K562 (cell line): ENCODE data around the gene C19orf67. TPM values are rescaled to one million over a fixed set of nuclear protein-coding genes. Genes with fewer than 3 reads are reported as not detected.

Experiments used
- ATAC-seq: fragments of 200-7000 bp; cut with Tn5 transposase; 3 replicates; pipeline ENCODE4 v1.9.1; 2020; ENCODE audit warnings: moderate library complexity
- BruUV-seq: library from RNA; stranded (reverse); fragments of 400-500 nt; replicated peaks from 2 replicates; lab custom pipeline; 2021; lab: Mats Ljungman, UMichigan
- CTCF ChIA-PET: fragments of 300-600 bp; formaldehyde crosslinking; extraction: SDS; loops from one replicate; lab custom pipeline; 2021; ENCODE audit warnings: low intra/inter-chr PET ratio; lab: Yijun Ruan, JAX
- POLR2A ChIA-PET: fragments of 300-600, 350-650 bp; sonication (Branson Sonifier 250); formaldehyde crosslinking; extraction: SDS; loops from one replicate; lab custom pipeline; 2021; ENCODE audit warnings: antibody characterized with exemption, inconsistent platforms; lab: Yijun Ruan, JAX
- DNase-seq, 4 experiments: peaks; one replicate each; pipeline versions ENCODE4 v3.0.0 to v3.0.0-alpha.2; 2011 to 2018; ENCODE audit warnings: low spot score in 3 of 4, mixed read lengths in 3 of 4; ENCODE audit errors: extremely low read depth in 1 of 4
- FAIRE-seq: peaks from 2 replicates; lab custom pipeline; 2011; peaks lifted over from hg19 to GRCh38; lab: Jason Lieb, UNC
- H2AFZ ChIP-seq: 2 replicates; pipeline ENCODE4 v1.6.0; 2011; ENCODE audit warnings: low read depth, low read length, control low read depth, inconsistent platforms
- H3K27ac ChIP-seq: fragments of 200-600 bp; 3 replicates; pipeline ENCODE4 v1.8.0; 2011; ENCODE audit warnings: low read depth, mild to moderate bottlenecking, control low read depth, inconsistent platforms, low read length, moderate library complexity, mixed read lengths; ENCODE audit errors: extremely low read depth
- H3K27me3 ChIP-seq, 2 experiments: fragments of 300-600 bp in 1 of 2; 2 replicates in 1 of 2; 3 replicates in 1 of 2; pipeline versions ENCODE4 v1.6.0 to v1.8.0; 2011; ENCODE audit warnings: inconsistent platforms in 2 of 2, low read length in 2 of 2, mild to moderate bottlenecking in 1 of 2, mixed read lengths in 1 of 2, moderate library complexity in 1 of 2; ENCODE audit not compliant: control insufficient read depth in 2 of 2, insufficient read depth in 2 of 2
- H3K36me3 ChIP-seq: fragments of 300-600 bp; 3 replicates; pipeline ENCODE4 v1.8.0; 2011; ENCODE audit warnings: mild to moderate bottlenecking, low read length, inconsistent platforms; ENCODE audit not compliant: control insufficient read depth, insufficient read depth
- H3K4me1 ChIP-seq, 2 experiments: fragments of 200-600 bp in 1 of 2; replicated peaks in 1 of 2; 2 replicates in 1 of 2; 3 replicates in 1 of 2; pipeline versions ENCODE4 v1.5.1 to v1.8.0; 2011; ENCODE audit warnings: inconsistent platforms in 2 of 2, low read length in 2 of 2, mild to moderate bottlenecking in 1 of 2, mixed read lengths in 1 of 2, moderate library complexity in 1 of 2; ENCODE audit not compliant: control insufficient read depth in 2 of 2, insufficient read depth in 2 of 2
- H3K4me2 ChIP-seq: 2 replicates; pipeline ENCODE4 v1.6.1; 2011; ENCODE audit warnings: low read length, control low read depth, inconsistent platforms, mixed read lengths; ENCODE audit not compliant: insufficient read depth
- H3K4me3 ChIP-seq: fragments of 200-600 bp; sonication (generic), shearing (Covaris generic); 2 replicates; pipeline ENCODE4 v1.5.1; 2016; ENCODE audit warnings: control low read depth, inconsistent platforms
- H3K79me2 ChIP-seq: fragments of 200-600 bp; 3 replicates; pipeline ENCODE4 v1.8.0; 2011; ENCODE audit warnings: low read length, inconsistent platforms; ENCODE audit not compliant: control insufficient read depth, insufficient read depth
- H3K9ac ChIP-seq, 2 experiments: 2 replicates each; pipeline versions ENCODE4 v1.6.0 to v1.6.1; 2011; ENCODE audit warnings: low read depth in 2 of 2, low read length in 2 of 2, control low read depth in 1 of 2, inconsistent platforms in 1 of 2, mild to moderate bottlenecking in 1 of 2, mixed read lengths in 1 of 2; ENCODE audit not compliant: insufficient read depth in 1 of 2
- H3K9me1 ChIP-seq: one replicate; pipeline ENCODE4 v1.6.0; 2011; ENCODE audit warnings: inconsistent platforms, mild to moderate bottlenecking, low read length, moderate library complexity; ENCODE audit not compliant: control insufficient read depth, insufficient read depth
- H3K9me3 ChIP-seq: replicated peaks from 2 replicates; pipeline ENCODE4 v1.5.1; 2011; ENCODE audit warnings: low read depth, low read length, inconsistent platforms; ENCODE audit not compliant: control insufficient read depth, insufficient read depth
- H4K20me1 ChIP-seq: replicated peaks from 2 replicates; pipeline ENCODE4 v1.6.1; 2011; ENCODE audit warnings: low read length, inconsistent platforms, mixed read lengths; ENCODE audit not compliant: control insufficient read depth, insufficient read depth
- ARID2 ChIP-seq: fragments of 450-650 bp; IDR thresholded peaks from 2 replicates; pipeline ENCODE4 v1.6.1; 2017; ENCODE audit warnings: antibody characterized with exemption, mild to moderate bottlenecking
- CHD4 ChIP-seq: fragments of 200-600 bp; sonication (generic); IDR thresholded peaks from 3 replicates; pipeline ENCODE4 v1.6.1; 2012; ENCODE audit warnings: low read depth, mild to moderate bottlenecking, mixed read lengths, low read length, inconsistent platforms; ENCODE audit not compliant: insufficient read depth, insufficient replicate concordance, poor library complexity, severe bottlenecking
- COPS2 ChIP-seq: fragments of 450-650 bp; conservative IDR thresholded peaks from 2 replicates; pipeline ENCODE4 v1.6.1; 2016; ENCODE audit warnings: mild to moderate bottlenecking, moderate library complexity
- CREB1 ChIP-seq, 2 experiments: sonication (generic) in 1 of 2; formaldehyde crosslinking in 1 of 2; IDR thresholded peaks; 2 replicates each; pipeline versions ENCODE4 v1.6.1 to v1.8.0; 2012 to 2022; ENCODE audit warnings: inconsistent platforms in 1 of 2, mild to moderate bottlenecking in 1 of 2, missing genetic modification reagents in 1 of 2, moderate library complexity in 1 of 2
- CREM ChIP-seq: IDR thresholded peaks from 2 replicates; pipeline ENCODE4 v1.6.1; 2014; ENCODE audit warnings: antibody characterized with exemption, low read depth
- GATAD2A ChIP-seq: fragments of 450-650 bp; IDR thresholded peaks from 2 replicates; pipeline ENCODE4 v1.6.1; 2017
- KDM2B ChIP-seq: fragments of 250-450 bp; sonication (Bioruptor Pico); IDR thresholded peaks from 2 replicates; pipeline ENCODE4 v1.8.0; 2021; ENCODE audit warnings: mild to moderate bottlenecking, moderate library complexity
- MYC ChIP-seq, 2 experiments: fragments of 250-450 bp in 1 of 2; sonication (Bioruptor Pico) in 1 of 2; IDR thresholded peaks; 2 replicates each; pipeline versions ENCODE4 v1.5.1 to v1.6.1; 2012 to 2021; ENCODE audit warnings: low read depth in 2 of 2, borderline replicate concordance in 1 of 2, improper control_type of control experiment in 1 of 2, low read length in 1 of 2, mild to moderate bottlenecking in 1 of 2, moderate library complexity in 1 of 2
- PCBP1 ChIP-seq: fragments of 200-400 bp; formaldehyde crosslinking; IDR thresholded peaks from 2 replicates; pipeline ENCODE4 v1.6.1; 2018; ENCODE audit warnings: mild to moderate bottlenecking, low read depth, low read length; ENCODE audit not compliant: poor library complexity, severe bottlenecking
- RAD21 ChIP-seq, 2 experiments: fragments of 250-450 bp in 1 of 2; fragments of 450-650 bp in 1 of 2; sonication (Bioruptor Pico) in 1 of 2; formaldehyde crosslinking in 1 of 2; IDR thresholded peaks in 1 of 2; conservative IDR thresholded peaks in 1 of 2; 2 replicates each; pipeline versions ENCODE4 v1.4.0 to v1.8.0; 2020 to 2022; ENCODE audit warnings: mild to moderate bottlenecking in 2 of 2, moderate library complexity in 1 of 2
- RB1 ChIP-seq: fragments of 450-650 bp; IDR thresholded peaks from 2 replicates; pipeline ENCODE4 v1.6.1; 2017; ENCODE audit warnings: low read depth, mild to moderate bottlenecking
- RBBP5 ChIP-seq: fragments of 200-600 bp; sonication (generic); IDR thresholded peaks from 2 replicates; pipeline ENCODE4 v1.6.1; 2012; ENCODE audit warnings: borderline replicate concordance, mild to moderate bottlenecking, low read length, control low read depth, inconsistent platforms; ENCODE audit not compliant: insufficient read depth, poor library complexity, severe bottlenecking
- RBM25 ChIP-seq: fragments of 200-400 bp; formaldehyde crosslinking; IDR thresholded peaks from 2 replicates; pipeline ENCODE4 v1.6.1; 2018; ENCODE audit warnings: low read length, low read depth, moderate library complexity; ENCODE audit not compliant: severe bottlenecking
- SMARCA4 ChIP-seq: fragments of 450-650 bp; IDR thresholded peaks from 2 replicates; pipeline ENCODE4 v1.6.1; 2016
- SP1 ChIP-seq: sonication (generic); formaldehyde crosslinking; IDR thresholded peaks from 2 replicates; pipeline ENCODE4 v1.8.1; 2022; ENCODE audit warnings: mild to moderate bottlenecking, missing genetic modification reagents
- TSC22D4 ChIP-seq: fragments of 450-650 bp; IDR thresholded peaks from 2 replicates; pipeline ENCODE4 v1.6.1; 2016; ENCODE audit warnings: missing genetic modification characterization, missing biosample characterization, control low read depth
- ZBED1 ChIP-seq: IDR thresholded peaks from 2 replicates; pipeline ENCODE4 v1.6.1; 2014
- ZBTB7A ChIP-seq: IDR thresholded peaks from 2 replicates; pipeline ENCODE4 v1.6.1; 2011; ENCODE audit warnings: low read depth, mild to moderate bottlenecking, low read length, moderate library complexity, borderline replicate concordance; ENCODE audit not compliant: control insufficient read depth
- ZFX ChIP-seq: sonication (generic); formaldehyde crosslinking; IDR thresholded peaks from 2 replicates; pipeline ENCODE4 v1.8.0; 2022; ENCODE audit warnings: mild to moderate bottlenecking, missing genetic modification reagents, moderate library complexity
- ZNF695 ChIP-seq: fragments of 450-650 bp; formaldehyde crosslinking; IDR thresholded peaks from 2 replicates; pipeline ENCODE4 v1.4.0; 2020; ENCODE audit warnings: mild to moderate bottlenecking, moderate library complexity
- WGBS: fragments of 100-300 bp; shearing (Covaris generic); methylation state at CpG from one replicate; pipeline ENCODE4 v1.1.6; 2016; ENCODE audit warnings: low coverage, mixed read lengths; ENCODE audit not compliant: insufficient coverage; ENCODE audit errors: missing lambda C conversion rate; 5-methylcytosine and 5-hydroxymethylcytosine counted together
- in situ Hi-C: fragments of 300-500 bp; cut with MboI; formaldehyde crosslinking; loops from 4 replicates; pipeline ENCODE4 v1.15.0; 2018; ENCODE audit warnings: inconsistent platforms, mixed read lengths
- intact Hi-C: fragments of 100-400 bp; cut with micrococcal nuclease; formaldehyde crosslinking; loops from 2 replicates; pipeline ENCODE4 v1.14.2; 2022
- polyA plus RNA-seq, 8 experiments: library from polyadenylated mRNA; depleted of rRNA in 4 of 8; stranded (reverse) in 5 of 8; unstranded in 3 of 8; fragments of >200 nt; fragmentation: Nextera tagmentation in 2 of 8; fragmentation: Illumina TruSeq in 1 of 8; extraction: Ambion mirVana in 2 of 8; extraction: Trizol in 1 of 8; gene quantifications; 2 replicates each; pipeline versions ENCODE4 v1.2.1 to v1.2.3, GENCODE V29; 2011 to 2014; ENCODE audit warnings: inconsistent platforms in 1 of 8, missing spikeins in 1 of 8
- total RNA-seq, 7 experiments: library from RNA; depleted of rRNA in 6 of 7; stranded (reverse); fragments of >200 nt in 6 of 7; fragmentation: Illumina TruSeq in 2 of 7; extraction: Trizol in 2 of 7; gene quantifications; 2 replicates each; pipeline versions ENCODE4 v1.2.1 to v1.2.3, GENCODE V29; 2011 to 2021; ENCODE audit warnings: low replicate concordance in 1 of 7
- TF ChIP-seq, protein P1 (sequence below): sonication (generic); formaldehyde crosslinking; IDR thresholded peaks from 2 replicates; pipeline ENCODE4 v1.8.0; 2022; ENCODE audit warnings: mild to moderate bottlenecking, missing genetic modification reagents

C19orf67 gene
- total and polyA plus RNA-seq, 9 of the 15 experiments (the other 6 are each of a cell fraction or from before 2014, with no cell fraction given): 0.29 to 1.8 (median 0.51) TPM; not detected in 3

DNA sequence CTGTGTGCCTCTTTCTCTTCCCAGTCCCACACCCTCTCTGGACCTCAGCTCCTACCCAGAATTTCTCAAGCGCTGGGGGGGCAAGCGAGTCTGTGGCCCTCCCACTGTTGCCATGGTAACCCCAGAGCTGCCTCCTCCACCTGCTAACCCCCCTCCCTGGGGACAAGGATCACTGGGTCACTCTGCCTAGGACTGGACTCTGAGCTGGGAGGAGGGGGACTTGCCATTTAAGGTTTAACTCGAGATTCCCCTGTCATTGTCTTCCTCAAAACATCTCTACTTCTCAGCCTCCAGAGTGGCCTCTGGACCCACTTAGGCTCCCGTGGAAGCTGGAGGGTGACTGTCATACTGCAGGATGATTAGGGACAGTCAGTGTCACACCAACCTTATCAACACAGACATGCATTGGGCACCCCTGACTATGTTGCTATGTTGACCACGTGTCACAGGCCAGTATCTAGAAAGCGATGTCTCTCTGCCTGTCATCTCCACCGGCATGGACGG, 25.9 kb downstream of the C19orf67 start (continued):
- TF ChIP-seq MYC (IDR thresholded peaks at IDR 0.05; ENCODE audit: low read depth, low read length) (peak; percentile 20; the same call in 1 of the 2 replicates), MYC (CRISPR knock-in tag; IDR thresholded peaks at IDR 0.05; ENCODE audit: borderline replicate concordance, low read depth) (no peak), KDM2B (CRISPR knock-in tag) (no peak), COPS2 (no peak), RBBP5 (no peak), ZNF695 (no peak), PCBP1 (no peak), ARID2 (no peak)

DNA sequence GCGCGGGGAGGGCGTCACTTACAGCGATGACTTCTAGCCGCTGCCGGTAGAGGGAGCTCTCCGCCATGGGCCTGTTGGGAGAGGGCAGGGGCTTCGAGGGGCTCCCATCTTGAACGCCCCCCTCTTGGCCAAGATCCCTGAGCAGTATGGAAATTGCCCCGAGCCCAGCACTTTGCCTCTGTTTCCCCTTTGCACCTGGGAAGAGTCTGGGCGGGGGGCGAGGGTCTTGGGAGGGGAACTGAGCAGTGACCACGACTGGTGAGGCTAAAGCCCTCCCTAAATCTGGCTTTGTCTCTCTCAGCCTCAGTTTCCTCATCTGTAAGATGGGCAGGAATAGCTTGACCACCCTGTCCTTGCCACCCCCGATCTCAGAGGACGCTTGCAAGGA, 26.5 kb downstream of the C19orf67 start:
- Histone ChIP-seq H3K79me2 (no peaks in the 10 kb centered on the region), H3K27ac (no peak overlapping the region), H3K27me3 (no peaks in the 10 kb centered on the region), H3K36me3 (no peaks in the 10 kb centered on the region), H3K4me1 (peaks cover 36 to 61% of the 10 kb centered on the region in 2 experiments), H2AFZ (peak overlapping the region; percentile 67), H3K9me1 (no peaks in the 10 kb centered on the region), H3K9ac (peak overlapping the region in 1 of 2 experiments; percentile 22; a peak in 1 of 4 replicates), H3K4me3 (no peak overlapping the region), H4K20me1 (no peaks in the 10 kb centered on the region), H3K9me3 (no peaks in the 10 kb centered on the region), H3K4me2 (peak overlapping the region; percentile 33; the same call in 1 of the 2 replicates)
- peak; percentile 55; the same call in 2 of the 3 replicates for ATAC-seq
- FAIRE-seq: peak; percentile 52
- no TSS peak for BruUV-seq
- ChIA-PET CTCF (interaction anchor here (1.4 kb wide), 1 partner anchor 179 kb away, joined by 3 read pairs; no protein-coding TSS in a partner anchor), POLR2A (interaction anchor here (0.6 to 2.4 kb wide), 5 partner anchors 27 to 174 kb away, joined by 3 to 8 read pairs (median 4); partner anchors contain the start of genes DCAF15 and IL27RA)
- intact Hi-C loops: no loop called here
- in situ Hi-C loops: loop anchor here (25.0 kb wide), 1 partner anchor 472 kb away; no protein-coding TSS in a partner anchor
- DNase-seq: peak; percentile 60 to 65 (median 62)
- 19% methylated on average over 15 of the region's 15 CpGs for WGBS
- TF ChIP-seq, protein P1, sequence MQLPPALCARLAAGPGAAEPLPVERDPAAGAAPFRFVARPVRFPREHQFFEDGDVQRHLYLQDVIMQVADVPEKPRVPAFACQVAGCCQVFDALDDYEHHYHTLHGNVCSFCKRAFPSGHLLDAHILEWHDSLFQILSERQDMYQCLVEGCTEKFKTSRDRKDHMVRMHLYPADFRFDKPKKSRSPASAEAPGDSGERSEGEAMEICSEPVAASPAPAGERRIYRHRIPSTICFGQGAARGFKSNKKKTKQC (CRISPR knock-in tag): no peak
- TF ChIP-seq CHD4 (peak; percentile 50), CREM (peak; percentile 54; the same call in 1 of the 2 replicates), SMARCA4 (no peak), TSC22D4 (tag) (no peak), ZBTB7A (peak; percentile 99), SP1 (CRISPR knock-in tag) (no peak), RBM25 (peak; percentile 23), ZBED1 (no peak), RB1 (0 out of 2 replicates have a peak, but pooled peaks have one; percentile 34), GATAD2A (peak; percentile 80; the same call in 1 of the 2 replicates), RAD21 (CRISPR knock-in tag; conservative IDR thresholded peaks at IDR 0.05 in 1 of 2, IDR thresholded peaks at IDR 0.05 in 1 of 2) (peak in 1 of 2 experiments; percentile 37; a peak in 2 of 4 replicates), ZFX (CRISPR knock-in tag) (0 out of 2 replicates have a peak, but pooled peaks have one; percentile 16), CREB1 (IDR thresholded peaks at IDR 0.05) (no peak), CREB1 (CRISPR knock-in tag; IDR thresholded peaks at IDR 0.05) (peak; percentile 41; the same call in 1 of the 2 replicates)
